ENCODE measurements around the gene POLR2A.

Gene POLR2A

DNA sequence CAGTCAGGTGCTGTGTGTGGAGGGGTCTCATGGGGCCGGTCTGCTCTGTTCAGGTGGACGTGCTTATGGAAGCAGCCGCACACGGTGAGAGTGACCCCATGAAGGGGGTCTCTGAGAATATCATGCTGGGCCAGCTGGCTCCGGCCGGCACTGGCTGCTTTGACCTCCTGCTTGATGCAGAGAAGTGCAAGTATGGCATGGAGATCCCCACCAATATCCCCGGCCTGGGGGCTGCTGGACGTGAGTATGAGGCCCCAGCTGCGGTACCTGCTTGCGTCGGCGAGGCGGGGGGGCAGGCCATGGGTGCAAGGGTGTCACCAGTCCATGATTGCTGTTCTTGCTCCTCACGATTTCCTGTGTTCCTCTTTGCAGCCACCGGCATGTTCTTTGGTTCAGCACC, 27.9 kb downstream of the POLR2A start:
- Histone ChIP-seq H3K36me3 (ENCODE audit: insufficient read depth, low read length) (peaks cover 79% of the 10 kb centered on the region), H3K9me3 (ENCODE audit: low read length) (no peaks in the 10 kb centered on the region), H3K4me1 (ENCODE audit: insufficient read depth, low read length) (no peaks in the 10 kb centered on the region)

DNA sequence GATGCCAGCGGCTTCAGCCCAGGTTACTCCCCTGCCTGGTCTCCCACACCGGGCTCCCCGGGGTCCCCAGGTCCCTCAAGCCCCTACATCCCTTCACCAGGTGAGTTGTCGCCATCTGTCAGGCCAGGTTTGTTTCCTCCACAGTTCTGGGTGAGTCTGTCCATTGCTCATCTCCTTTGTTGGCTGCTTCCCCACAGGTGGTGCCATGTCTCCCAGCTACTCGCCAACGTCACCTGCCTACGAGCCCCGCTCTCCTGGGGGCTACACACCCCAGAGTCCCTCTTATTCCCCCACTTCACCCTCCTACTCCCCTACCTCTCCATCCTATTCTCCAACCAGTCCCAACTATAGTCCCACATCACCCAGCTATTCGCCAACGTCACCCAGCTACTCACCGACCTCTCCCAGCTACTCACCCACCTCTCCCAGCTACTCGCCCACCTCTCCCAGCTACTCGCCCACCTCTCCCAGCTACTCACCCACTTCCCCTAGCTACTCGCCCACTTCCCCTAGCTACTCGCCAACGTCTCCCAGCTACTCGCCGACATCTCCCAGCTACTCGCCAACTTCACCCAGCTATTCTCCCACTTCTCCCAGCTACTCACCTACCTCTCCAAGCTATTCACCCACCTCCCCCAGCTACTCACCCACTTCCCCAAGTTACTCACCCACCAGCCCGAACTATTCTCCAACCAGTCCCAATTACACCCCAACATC, 28.8 kb downstream of the POLR2A start:
- H3K4me1 ChIP-seq (ENCODE audit: insufficient read depth, low read length) = no peaks in the 10 kb centered on the region
- no peak overlapping the region for H3K4me3 ChIP-seq (ENCODE audit: low read length)
- no peaks in the 10 kb centered on the region for H3K27me3 ChIP-seq (ENCODE audit: insufficient read depth, low read length)
- H2AFZ ChIP-seq (ENCODE audit: low read depth, low read length) = no peak overlapping the region
- no peaks in the 10 kb centered on the region for H3K9me3 ChIP-seq (ENCODE audit: low read length)
- peaks cover 72% of the 10 kb centered on the region for H3K36me3 ChIP-seq (ENCODE audit: insufficient read depth, low read length)

More for the DNA sequence above, 27.9 kb downstream of the POLR2A start:
- Histone ChIP-seq H3K4me3 (ENCODE audit: low read length) (no peak overlapping the region), H3K27me3 (ENCODE audit: insufficient read depth, low read length) (no peaks in the 10 kb centered on the region), H2AFZ (ENCODE audit: low read depth, low read length) (no peak overlapping the region)

DNA sequence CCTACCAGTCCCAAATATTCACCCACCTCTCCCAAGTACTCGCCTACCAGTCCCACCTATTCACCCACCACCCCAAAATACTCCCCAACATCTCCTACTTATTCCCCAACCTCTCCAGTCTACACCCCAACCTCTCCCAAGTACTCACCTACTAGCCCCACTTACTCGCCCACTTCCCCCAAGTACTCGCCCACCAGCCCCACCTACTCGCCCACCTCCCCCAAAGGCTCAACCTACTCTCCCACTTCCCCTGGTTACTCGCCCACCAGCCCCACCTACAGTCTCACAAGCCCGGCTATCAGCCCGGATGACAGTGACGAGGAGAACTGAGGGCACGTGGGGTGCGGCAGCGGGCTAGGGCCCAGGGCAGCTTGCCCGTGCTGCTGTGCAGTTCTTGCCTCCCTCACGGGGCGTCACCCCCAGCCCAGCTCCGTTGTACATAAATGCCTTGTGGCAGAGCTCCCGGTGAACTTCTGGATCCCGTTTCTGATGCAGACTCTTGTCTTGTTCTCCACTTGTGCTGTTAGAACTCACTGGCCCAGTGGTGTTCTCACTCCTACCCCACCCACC, 29.8 kb downstream of the POLR2A start:
- peaks cover 65% of the 10 kb centered on the region for H3K36me3 ChIP-seq (ENCODE audit: insufficient read depth, low read length)
- H3K9me3 ChIP-seq (ENCODE audit: low read length) = no peaks in the 10 kb centered on the region
- H2AFZ ChIP-seq (ENCODE audit: low read depth, low read length) = no peak overlapping the region
- no peaks in the 10 kb centered on the region for H3K27me3 ChIP-seq (ENCODE audit: insufficient read depth, low read length)
- no peaks in the 10 kb centered on the region for H3K4me1 ChIP-seq (ENCODE audit: insufficient read depth, low read length)
- H3K4me3 ChIP-seq (ENCODE audit: low read length) = no peak overlapping the region

DNA sequence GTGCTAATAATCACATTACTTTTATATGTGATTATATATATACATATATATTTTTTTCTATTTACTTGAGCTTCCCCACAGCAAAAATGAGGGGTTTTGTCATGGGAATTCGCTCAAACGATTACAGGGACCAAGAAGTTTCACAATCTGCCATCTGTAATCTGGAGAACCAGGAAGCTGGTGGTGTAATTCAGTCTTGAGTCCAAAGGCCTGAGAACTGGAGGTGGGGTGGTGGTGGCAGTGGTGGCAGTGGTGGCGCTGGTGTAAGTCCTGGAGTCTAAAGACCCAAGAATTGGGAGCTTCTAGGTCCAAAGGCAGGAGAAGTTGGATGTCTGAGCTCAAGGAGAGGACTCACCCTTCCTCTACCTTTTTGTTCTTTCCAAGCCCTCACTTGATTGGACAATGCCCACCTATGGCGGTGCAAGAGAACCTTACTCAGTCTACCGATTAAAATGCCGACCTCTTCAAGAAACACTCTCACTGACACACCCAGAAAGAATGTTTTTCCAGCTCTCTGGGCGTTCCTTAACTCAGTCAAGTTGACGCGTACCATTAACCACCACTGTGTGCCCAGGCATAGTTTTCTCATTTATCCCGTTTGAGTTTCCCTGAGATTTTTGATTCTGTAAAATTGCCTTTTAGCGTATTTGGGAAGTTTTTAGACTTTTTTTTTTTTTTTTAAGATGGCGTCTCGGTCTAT, 31.9 kb downstream of the POLR2A start:
- H3K36me3 ChIP-seq (ENCODE audit: insufficient read depth, low read length) = peaks cover 48% of the 10 kb centered on the region
- no peaks in the 10 kb centered on the region for H3K9me3 ChIP-seq (ENCODE audit: low read length)
- H3K27me3 ChIP-seq (ENCODE audit: insufficient read depth, low read length) = no peaks in the 10 kb centered on the region
- no peaks in the 10 kb centered on the region for H3K4me1 ChIP-seq (ENCODE audit: insufficient read depth, low read length)
- H2AFZ ChIP-seq (ENCODE audit: low read depth, low read length) = no peak overlapping the region
- no peak overlapping the region for H3K4me3 ChIP-seq (ENCODE audit: low read length)

DNA sequence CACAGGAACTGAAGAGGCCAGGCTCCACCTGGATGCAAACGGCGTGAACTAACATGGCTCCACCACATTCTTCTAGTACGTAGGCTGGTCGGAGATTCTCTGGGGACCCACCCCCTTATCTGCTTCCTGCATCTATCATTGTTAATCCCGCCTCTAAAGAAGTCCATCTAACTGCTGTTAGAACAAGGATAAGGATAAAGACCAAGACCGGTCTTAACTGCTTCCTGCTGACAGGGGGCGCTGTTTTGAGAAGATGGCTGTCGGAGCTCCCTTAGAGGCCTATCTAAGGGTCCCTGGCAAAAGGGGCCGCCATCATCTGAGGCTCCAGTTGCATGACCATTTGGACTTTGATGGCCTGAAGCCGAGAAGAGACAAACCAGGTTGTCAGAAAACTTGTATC, 38.9 kb downstream of the POLR2A start:
- H3K36me3 ChIP-seq (ENCODE audit: insufficient read depth, low read length) = no peaks in the 10 kb centered on the region
- H2AFZ ChIP-seq (ENCODE audit: low read depth, low read length) = no peak overlapping the region
- H3K9me3 ChIP-seq (ENCODE audit: low read length) = no peaks in the 10 kb centered on the region
- no peaks in the 10 kb centered on the region for H3K4me1 ChIP-seq (ENCODE audit: insufficient read depth, low read length)
- H3K27me3 ChIP-seq (ENCODE audit: insufficient read depth, low read length) = no peaks in the 10 kb centered on the region
- H3K4me3 ChIP-seq (ENCODE audit: low read length) = no peak overlapping the region

DNA sequence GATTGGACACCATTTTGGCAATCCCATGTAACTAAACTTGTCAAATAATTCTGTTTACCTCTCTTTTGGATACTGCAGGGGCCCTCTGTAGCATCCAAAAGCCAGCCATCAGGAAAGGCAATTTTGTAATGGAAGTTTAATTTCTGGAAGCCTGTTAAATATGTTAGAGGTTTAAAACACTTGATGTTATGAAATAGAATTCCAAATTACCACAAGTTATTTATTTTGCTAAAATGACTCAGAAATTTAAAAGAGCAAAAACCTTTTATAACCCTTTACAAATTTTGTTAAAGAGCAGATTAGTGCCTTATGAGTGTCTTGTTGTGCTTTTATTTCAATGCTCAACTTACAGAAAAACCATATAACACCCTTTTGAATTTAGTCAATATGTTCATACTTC, 44.7 kb downstream of the POLR2A start:
- no peak overlapping the region for H3K4me3 ChIP-seq (ENCODE audit: low read length)
- no peaks in the 10 kb centered on the region for H3K9me3 ChIP-seq (ENCODE audit: low read length)
- H3K27me3 ChIP-seq (ENCODE audit: insufficient read depth, low read length) = no peaks in the 10 kb centered on the region
- H3K36me3 ChIP-seq (ENCODE audit: insufficient read depth, low read length) = no peaks in the 10 kb centered on the region
- H2AFZ ChIP-seq (ENCODE audit: low read depth, low read length) = no peak overlapping the region
- no peaks in the 10 kb centered on the region for H3K4me1 ChIP-seq (ENCODE audit: insufficient read depth, low read length)

DNA sequence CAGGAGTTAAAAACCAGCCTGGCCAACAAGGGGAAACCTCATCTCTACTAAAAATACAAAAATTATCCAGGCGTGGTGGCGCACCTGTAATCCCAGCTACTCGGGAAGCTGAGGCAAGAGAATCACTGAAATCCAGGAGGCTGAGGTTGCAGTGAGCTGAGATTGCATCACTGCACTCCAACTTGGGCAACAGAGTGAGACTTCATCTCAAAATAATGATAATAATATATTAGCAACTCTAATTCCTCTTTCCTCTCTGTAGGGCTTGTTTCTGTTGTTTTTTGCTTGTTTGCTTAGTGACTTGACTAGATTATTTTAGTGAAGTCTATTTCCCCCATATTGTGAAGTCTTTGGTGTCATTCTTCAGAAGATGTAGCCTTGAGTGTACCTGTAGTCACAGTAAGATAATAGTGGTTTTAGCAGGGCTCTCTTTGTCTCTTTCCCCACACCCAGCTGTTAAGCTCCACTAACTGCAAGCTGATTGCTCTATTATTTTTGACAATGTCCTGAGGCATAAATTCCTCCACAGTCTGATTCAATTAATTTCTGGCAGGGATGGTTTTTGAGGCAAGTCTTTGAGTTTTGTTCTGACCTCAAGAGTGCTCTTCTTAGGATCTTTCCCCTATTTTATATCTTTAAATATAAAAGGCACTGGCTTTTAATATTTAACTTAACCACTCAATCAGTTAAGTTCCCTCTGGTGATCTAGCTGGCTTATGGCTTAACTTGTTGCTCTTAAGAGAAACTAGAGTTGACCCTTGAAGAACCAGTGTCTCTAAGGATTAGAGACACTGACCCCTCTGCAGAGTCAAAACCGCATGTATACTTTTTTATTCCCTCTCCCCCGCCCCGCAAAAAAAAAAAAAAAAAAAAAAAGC, 46.1 kb downstream of the POLR2A start:
- Histone ChIP-seq H3K36me3 (ENCODE audit: insufficient read depth, low read length) (no peaks in the 10 kb centered on the region), H2AFZ (ENCODE audit: low read depth, low read length) (no peak overlapping the region), H3K4me1 (ENCODE audit: insufficient read depth, low read length) (no peaks in the 10 kb centered on the region), H3K9me3 (ENCODE audit: low read length) (no peaks in the 10 kb centered on the region), H3K27me3 (ENCODE audit: insufficient read depth, low read length) (no peaks in the 10 kb centered on the region), H3K4me3 (ENCODE audit: low read length) (no peak overlapping the region)

DNA sequence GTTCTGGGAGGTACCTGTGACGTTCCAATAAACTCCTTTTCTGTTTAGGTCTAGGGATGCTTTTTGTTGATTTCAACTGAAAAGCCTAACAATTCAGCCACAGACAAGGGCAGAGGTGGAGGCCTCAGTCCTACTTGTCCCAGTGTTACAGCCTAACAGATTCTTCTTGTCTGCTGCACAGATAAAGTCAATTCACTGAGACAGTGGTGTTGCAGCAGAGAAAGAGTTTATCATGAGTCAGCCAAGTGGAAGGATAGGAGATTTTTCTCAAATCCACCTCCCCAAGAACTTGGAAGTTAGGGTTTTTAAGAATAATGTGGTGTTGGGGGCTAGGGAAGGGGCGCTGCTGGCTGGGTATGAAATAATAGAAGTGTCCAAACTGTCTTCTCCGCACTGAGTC, 53.9 kb downstream of the POLR2A start:
- Histone ChIP-seq H3K27me3 (ENCODE audit: insufficient read depth, low read length) (peaks cover 2% of the 10 kb centered on the region), H3K4me1 (ENCODE audit: insufficient read depth, low read length) (no peaks in the 10 kb centered on the region), H2AFZ (ENCODE audit: low read depth, low read length) (no peak overlapping the region), H3K9me3 (ENCODE audit: low read length) (peaks cover 7% of the 10 kb centered on the region), H3K36me3 (ENCODE audit: insufficient read depth, low read length) (no peaks in the 10 kb centered on the region), H3K4me3 (ENCODE audit: low read length) (no peak overlapping the region)

DNA sequence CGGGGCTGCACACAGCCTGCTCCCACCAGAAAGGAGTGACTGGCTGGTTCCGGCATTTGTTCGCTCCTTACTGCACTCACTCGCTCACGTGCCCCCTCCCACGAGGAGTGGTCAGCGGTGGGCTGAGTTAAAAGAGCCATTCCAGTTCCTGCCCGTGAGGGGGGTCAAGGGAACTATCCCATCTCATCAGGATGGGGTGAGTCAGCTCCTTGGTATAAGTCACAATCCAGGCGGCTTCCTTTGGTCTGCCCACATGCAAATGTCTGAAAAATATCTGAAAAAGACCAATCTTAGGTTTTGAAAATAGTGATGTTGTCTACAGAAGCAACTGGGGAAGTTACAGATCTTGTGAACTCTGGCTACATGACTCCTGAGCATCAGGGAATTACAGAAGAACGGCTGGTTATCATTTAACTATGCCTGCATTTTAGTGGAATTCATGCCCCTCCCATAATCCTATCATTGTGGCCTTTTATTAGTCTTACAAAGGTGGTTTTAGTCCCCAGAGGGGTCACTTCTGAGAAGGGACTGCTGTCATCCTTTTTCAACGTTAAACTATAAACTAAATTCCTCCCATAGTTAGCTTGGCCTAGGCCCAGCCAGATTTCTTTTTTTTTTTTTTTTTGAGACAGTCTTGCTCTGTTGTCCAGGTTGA, 54.9 kb downstream of the POLR2A start:
- Histone ChIP-seq H3K27me3 (ENCODE audit: insufficient read depth, low read length) (peaks cover 6% of the 10 kb centered on the region), H3K9me3 (ENCODE audit: low read length) (peaks cover 7% of the 10 kb centered on the region), H2AFZ (ENCODE audit: low read depth, low read length) (no peak overlapping the region), H3K36me3 (ENCODE audit: insufficient read depth, low read length) (no peaks in the 10 kb centered on the region), H3K4me3 (ENCODE audit: low read length) (no peak overlapping the region), H3K4me1 (ENCODE audit: insufficient read depth, low read length) (no peaks in the 10 kb centered on the region)

DNA sequence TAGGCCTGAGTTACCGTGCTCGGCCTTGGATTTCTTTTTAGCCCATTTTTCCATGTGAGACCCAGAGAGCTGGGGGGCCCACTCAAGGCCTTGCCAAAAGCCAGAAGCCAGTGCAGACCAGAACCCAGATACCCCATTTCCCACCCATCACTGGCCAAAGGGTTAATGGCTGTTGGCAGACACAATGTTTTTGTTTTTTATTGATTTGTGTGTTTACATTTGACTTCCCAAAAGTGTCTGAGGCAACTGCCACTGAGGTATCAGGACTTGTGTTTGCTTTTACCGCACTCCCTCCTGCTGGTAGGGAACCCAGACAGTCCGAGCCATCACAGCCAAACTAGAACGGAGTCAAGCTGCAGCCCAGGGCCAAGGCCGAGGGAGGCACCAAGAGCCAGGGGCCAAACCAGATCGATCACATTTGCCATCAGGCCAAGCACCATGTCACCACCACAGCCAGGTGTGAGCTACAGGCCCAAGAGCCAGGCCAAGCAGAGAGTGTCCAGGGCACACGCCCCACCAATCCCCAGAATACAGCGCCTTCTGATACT, 57.0 kb downstream of the POLR2A start:
- no peak overlapping the region for H3K4me3 ChIP-seq (ENCODE audit: low read length)
- H3K9me3 ChIP-seq (ENCODE audit: low read length) = peaks cover 7% of the 10 kb centered on the region
- H3K36me3 ChIP-seq (ENCODE audit: insufficient read depth, low read length) = no peaks in the 10 kb centered on the region
- H3K4me1 ChIP-seq (ENCODE audit: insufficient read depth, low read length) = no peaks in the 10 kb centered on the region
- no peak overlapping the region for H2AFZ ChIP-seq (ENCODE audit: low read depth, low read length)
- H3K27me3 ChIP-seq (ENCODE audit: insufficient read depth, low read length) = peaks cover 6% of the 10 kb centered on the region

DNA sequence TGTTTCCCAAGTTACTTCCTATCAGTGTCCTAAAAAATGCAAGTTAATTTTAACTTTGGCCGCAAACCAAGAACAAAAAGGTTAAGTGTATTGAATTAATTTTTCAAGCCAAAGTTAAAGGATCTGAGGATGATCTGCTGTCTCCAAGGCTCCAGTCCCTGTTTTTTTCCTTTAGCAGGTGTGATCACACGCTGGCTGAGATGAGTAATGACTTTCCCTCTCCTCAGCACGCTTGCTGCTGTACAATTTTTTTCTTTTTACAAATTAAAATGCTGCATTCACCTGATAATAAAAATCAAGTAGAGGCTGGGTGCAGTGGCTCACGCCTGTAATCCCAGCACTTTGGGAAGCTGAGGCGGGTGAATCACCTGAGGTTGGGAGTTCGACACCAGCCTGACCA, 60.7 kb downstream of the POLR2A start:
- H2AFZ ChIP-seq (ENCODE audit: low read depth, low read length) = no peak overlapping the region
- peaks cover 4% of the 10 kb centered on the region for H3K4me1 ChIP-seq (ENCODE audit: insufficient read depth, low read length)
- H3K27me3 ChIP-seq (ENCODE audit: insufficient read depth, low read length) = peaks cover 22% of the 10 kb centered on the region
- no peaks in the 10 kb centered on the region for H3K9me3 ChIP-seq (ENCODE audit: low read length)
- H3K4me3 ChIP-seq (ENCODE audit: low read length) = no peak overlapping the region
- no peaks in the 10 kb centered on the region for H3K36me3 ChIP-seq (ENCODE audit: insufficient read depth, low read length)

DNA sequence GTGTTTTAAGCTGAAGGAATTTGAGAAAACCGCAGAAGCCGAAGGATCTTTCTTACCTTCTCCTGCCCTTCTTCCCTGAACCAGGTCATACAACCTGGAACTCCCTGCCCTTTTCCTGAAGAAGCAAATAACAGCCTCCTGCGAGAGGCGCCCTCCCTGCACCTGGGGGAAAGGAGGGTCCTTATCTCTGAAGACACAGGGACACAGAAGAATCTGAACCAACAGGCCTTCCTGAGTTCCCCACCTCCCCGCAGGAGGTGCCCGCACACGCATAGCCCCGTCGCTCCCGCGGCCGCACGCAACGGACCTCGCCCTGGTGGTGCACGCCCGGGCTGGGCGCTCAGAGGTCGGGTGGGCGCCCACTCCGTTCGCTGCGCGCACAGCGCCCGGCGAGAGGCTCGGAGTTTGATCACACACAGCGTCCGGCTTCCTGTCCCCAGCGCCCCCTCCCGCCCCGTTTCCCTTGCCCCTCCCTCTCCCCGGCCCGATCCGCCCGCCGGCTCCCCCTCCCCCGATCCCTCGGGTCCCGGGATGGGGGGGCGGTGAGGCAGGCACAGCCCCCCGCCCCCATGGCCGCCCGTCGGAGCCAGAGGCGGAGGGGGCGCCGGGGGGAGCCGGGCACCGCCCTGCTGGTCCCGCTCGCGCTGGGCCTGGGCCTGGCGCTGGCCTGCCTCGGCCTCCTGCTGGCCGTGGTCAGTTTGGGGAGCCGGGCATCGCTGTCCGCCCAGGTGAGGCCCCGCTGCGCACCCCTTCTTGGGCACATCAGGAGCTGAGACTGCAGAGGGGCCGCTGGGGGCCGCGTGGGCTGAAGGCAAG, 64.6 kb downstream of the POLR2A start, which contains the start of gene TNFSF12:
Gene TNFSF12, plus strand, starts transcription at position 474 of the 816 bp plus-strand sequence. Its CDS starts 96 bp downstream, at position 570.
- H3K4me3 ChIP-seq (ENCODE audit: low read length) = peak within 1 kb of the TSS; percentile 32
- H3K27me3 ChIP-seq (ENCODE audit: insufficient read depth, low read length) = peaks cover 24% of the 10 kb centered on the region
- peak within 1 kb of the TSS; percentile 66 for H2AFZ ChIP-seq (ENCODE audit: low read depth, low read length)
- H3K9me3 ChIP-seq (ENCODE audit: low read length) = no peaks in the 10 kb centered on the region
- no peaks in the 10 kb centered on the region for H3K36me3 ChIP-seq (ENCODE audit: insufficient read depth, low read length)
- H3K4me1 ChIP-seq (ENCODE audit: insufficient read depth, low read length) = peaks cover 4% of the 10 kb centered on the region
